ENCODE data around the gene TEKT2. TPM values are rescaled to one million over a fixed set of nuclear protein-coding genes. Genes with fewer than 3 reads are reported as not detected.
A peak's percentile ranks its signal among the peaks of the same experiment; 100 is the strongest.

The TEKT2 gene
- total RNA-seq, 1 donor from 2014 or later = 2.1 TPM

DNA sequence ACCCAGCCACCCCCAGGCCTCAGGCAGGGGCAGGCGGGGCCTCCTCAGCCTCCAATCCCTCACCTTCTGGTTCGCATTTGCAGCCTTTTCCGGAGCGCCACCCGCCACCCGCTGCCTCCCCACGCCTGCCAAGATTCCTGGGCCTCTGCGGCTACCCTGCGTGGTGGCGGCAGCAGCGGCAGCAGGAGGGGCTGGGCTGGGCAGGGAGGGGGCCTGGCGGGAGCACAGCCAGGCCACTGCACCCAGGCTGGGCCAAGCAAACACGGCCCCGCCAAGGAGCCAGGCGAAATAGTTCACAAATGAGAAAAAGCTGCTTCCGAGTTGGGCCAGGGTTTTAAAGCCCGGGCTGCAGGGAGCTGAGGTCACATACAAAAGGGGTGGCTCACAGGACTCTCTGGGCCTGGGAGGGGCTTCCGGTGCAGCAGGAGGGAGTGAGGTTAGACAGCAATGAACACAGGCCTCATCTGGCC is 31.3 kb downstream of the TEKT2 start:
- Histone ChIP-seq H3K27me3 (ENCODE audit: control insufficient read depth in 3 of 3, insufficient read depth in 3 of 3, low read length in 3 of 3) (peaks cover 0 to 4% (median 0%) of the 10 kb centered on the region in 3 donors), H3K9ac (ENCODE audit: low read depth in 1 of 3, low read length in 3 of 3) (peak overlapping the region in 1 of 3 donors; percentile 8), H3K9me3 (ENCODE audit: control insufficient read depth in 3 of 3, low read length in 3 of 3) (no peaks in the 10 kb centered on the region), H3K27ac (ENCODE audit: low read depth, low read length) (no peak overlapping the region), H3K36me3 (ENCODE audit: control insufficient read depth in 3 of 3, insufficient read depth in 3 of 3, low read length in 3 of 3) (no peaks in the 10 kb centered on the region), H3K4me3 (ENCODE audit: low read length in 3 of 3) (no peak overlapping the region), H3K4me1 (ENCODE audit: control insufficient read depth in 3 of 3, insufficient read depth in 3 of 3, low read length in 3 of 3) (peaks cover 0 to 11% (median 0%) of the 10 kb centered on the region in 3 donors)

DNA sequence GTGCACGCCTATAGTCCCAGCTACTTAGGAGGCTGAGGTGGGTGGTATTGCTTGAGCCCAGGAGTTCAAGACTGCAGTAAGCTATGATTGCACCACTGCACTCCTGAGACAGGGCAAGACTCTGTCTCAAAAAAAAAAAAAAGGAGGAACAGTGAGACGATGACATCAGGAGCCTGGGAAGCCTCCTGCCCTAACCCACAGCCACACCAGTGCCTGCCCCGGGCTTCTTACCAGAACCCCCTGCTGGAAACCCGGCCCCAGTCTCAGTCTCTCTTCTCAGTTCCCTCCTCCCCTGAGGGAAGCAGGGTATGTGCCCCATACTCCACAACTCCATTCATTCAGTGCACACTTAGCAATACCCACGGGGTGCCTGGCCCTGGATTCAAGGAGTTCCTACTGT is 32.0 kb downstream of the TEKT2 start:
- no peak overlapping the region for H3K9ac ChIP-seq (ENCODE audit: low read depth in 1 of 3, low read length in 3 of 3)

DNA sequence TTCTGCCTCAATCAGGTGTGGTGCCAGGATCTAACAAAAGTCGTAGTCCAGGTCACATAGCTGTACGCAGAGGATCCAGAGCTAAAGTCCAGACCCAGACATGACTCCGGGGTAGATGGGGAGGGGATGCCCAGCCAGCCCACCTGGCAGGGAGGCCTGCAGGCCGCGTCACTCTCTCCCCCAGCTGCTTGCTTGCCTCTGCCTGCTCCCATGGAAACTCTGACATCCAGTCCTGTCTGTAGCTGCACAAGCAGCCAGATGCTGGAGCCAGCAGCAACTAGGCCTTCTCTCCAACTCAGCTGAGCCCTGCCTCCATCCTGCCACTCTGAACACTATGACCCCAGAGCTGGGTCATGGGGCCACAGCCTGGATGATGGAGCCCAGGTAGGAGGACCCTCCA is 33.0 kb downstream of the TEKT2 start:
- H3K9me3 ChIP-seq (ENCODE audit: control insufficient read depth in 3 of 3, low read length in 3 of 3) = no peaks in the 10 kb centered on the region
- H3K27me3 ChIP-seq (ENCODE audit: control insufficient read depth in 3 of 3, insufficient read depth in 3 of 3, low read length in 3 of 3) = peaks cover 0 to 4% (median 0%) of the 10 kb centered on the region in 3 donors
- H3K4me3 ChIP-seq (ENCODE audit: low read length in 3 of 3) = no peak overlapping the region
- H3K36me3 ChIP-seq (ENCODE audit: control insufficient read depth in 3 of 3, insufficient read depth in 3 of 3, low read length in 3 of 3) = no peaks in the 10 kb centered on the region
- no peak overlapping the region for H3K27ac ChIP-seq (ENCODE audit: low read depth, low read length)
- H3K9ac ChIP-seq (ENCODE audit: low read depth in 1 of 3, low read length in 3 of 3) = no peak overlapping the region
- H3K4me1 ChIP-seq (ENCODE audit: control insufficient read depth in 3 of 3, insufficient read depth in 3 of 3, low read length in 3 of 3) = peaks cover 0 to 11% (median 0%) of the 10 kb centered on the region in 3 donors

More for the DNA sequence above, 32.0 kb downstream of the TEKT2 start:
- Histone ChIP-seq H3K4me3 (ENCODE audit: low read length in 3 of 3) (no peak overlapping the region), H3K27ac (ENCODE audit: low read depth, low read length) (no peak overlapping the region), H3K4me1 (ENCODE audit: control insufficient read depth in 3 of 3, insufficient read depth in 3 of 3, low read length in 3 of 3) (peaks cover 0 to 11% (median 0%) of the 10 kb centered on the region in 3 donors), H3K27me3 (ENCODE audit: control insufficient read depth in 3 of 3, insufficient read depth in 3 of 3, low read length in 3 of 3) (peaks cover 0 to 4% (median 0%) of the 10 kb centered on the region in 3 donors), H3K9me3 (ENCODE audit: control insufficient read depth in 3 of 3, low read length in 3 of 3) (no peaks in the 10 kb centered on the region), H3K36me3 (ENCODE audit: control insufficient read depth in 3 of 3, insufficient read depth in 3 of 3, low read length in 3 of 3) (no peaks in the 10 kb centered on the region)

- H3K4me1 ChIP-seq (ENCODE audit: control insufficient read depth in 3 of 3, insufficient read depth in 3 of 3, low read length in 3 of 3) = peaks cover 0 to 11% (median 0%) of the 10 kb centered on the region in 3 donors
- H3K9ac ChIP-seq (ENCODE audit: low read depth in 1 of 3, low read length in 3 of 3) = no peak overlapping the region
- H3K36me3 ChIP-seq (ENCODE audit: control insufficient read depth in 3 of 3, insufficient read depth in 3 of 3, low read length in 3 of 3) = no peaks in the 10 kb centered on the region
- H3K4me3 ChIP-seq (ENCODE audit: low read length in 3 of 3) = no peak overlapping the region
- no peak overlapping the region for H3K27ac ChIP-seq (ENCODE audit: low read depth, low read length)
- H3K9me3 ChIP-seq (ENCODE audit: control insufficient read depth in 3 of 3, low read length in 3 of 3) = no peaks in the 10 kb centered on the region
- peaks cover 0 to 4% (median 3%) of the 10 kb centered on the region in 3 donors for H3K27me3 ChIP-seq (ENCODE audit: control insufficient read depth in 3 of 3, insufficient read depth in 3 of 3, low read length in 3 of 3)
These were observed 34.7 kb downstream of the TEKT2 start for GRCh38 chr1:36118447-36119204.

DNA sequence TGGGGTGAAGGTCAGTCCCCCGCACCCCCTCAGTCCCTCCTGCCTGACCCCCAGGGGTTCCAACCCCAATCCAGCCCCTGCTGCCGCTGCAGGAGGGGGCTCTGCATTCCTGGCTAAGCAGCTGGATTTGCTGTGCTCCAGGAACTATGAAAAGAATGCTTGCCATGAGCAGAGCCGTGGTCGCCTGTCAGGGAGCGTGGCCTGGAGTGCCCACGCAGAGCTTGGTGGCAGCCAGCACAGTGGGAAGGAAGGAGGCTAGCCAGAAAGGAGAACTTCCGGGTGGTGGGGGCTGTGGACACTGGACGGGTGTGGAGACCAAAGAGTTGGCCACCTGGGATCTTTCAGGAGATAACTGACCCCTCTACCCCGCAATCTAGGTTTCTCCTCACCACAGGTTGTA is 35.6 kb downstream of the TEKT2 start:
- no peak overlapping the region for H3K27ac ChIP-seq (ENCODE audit: low read depth, low read length)
- H3K9me3 ChIP-seq (ENCODE audit: control insufficient read depth in 3 of 3, low read length in 3 of 3) = no peaks in the 10 kb centered on the region
- H3K4me3 ChIP-seq (ENCODE audit: low read length in 3 of 3) = no peak overlapping the region
- H3K4me1 ChIP-seq (ENCODE audit: control insufficient read depth in 3 of 3, insufficient read depth in 3 of 3, low read length in 3 of 3) = peaks cover 0 to 11% (median 0%) of the 10 kb centered on the region in 3 donors
- peaks cover 6 to 10% (median 8%) of the 10 kb centered on the region in 3 donors for H3K27me3 ChIP-seq (ENCODE audit: control insufficient read depth in 3 of 3, insufficient read depth in 3 of 3, low read length in 3 of 3)
- H3K36me3 ChIP-seq (ENCODE audit: control insufficient read depth in 3 of 3, insufficient read depth in 3 of 3, low read length in 3 of 3) = no peaks in the 10 kb centered on the region
- H3K9ac ChIP-seq (ENCODE audit: low read depth in 1 of 3, low read length in 3 of 3) = no peak overlapping the region

DNA sequence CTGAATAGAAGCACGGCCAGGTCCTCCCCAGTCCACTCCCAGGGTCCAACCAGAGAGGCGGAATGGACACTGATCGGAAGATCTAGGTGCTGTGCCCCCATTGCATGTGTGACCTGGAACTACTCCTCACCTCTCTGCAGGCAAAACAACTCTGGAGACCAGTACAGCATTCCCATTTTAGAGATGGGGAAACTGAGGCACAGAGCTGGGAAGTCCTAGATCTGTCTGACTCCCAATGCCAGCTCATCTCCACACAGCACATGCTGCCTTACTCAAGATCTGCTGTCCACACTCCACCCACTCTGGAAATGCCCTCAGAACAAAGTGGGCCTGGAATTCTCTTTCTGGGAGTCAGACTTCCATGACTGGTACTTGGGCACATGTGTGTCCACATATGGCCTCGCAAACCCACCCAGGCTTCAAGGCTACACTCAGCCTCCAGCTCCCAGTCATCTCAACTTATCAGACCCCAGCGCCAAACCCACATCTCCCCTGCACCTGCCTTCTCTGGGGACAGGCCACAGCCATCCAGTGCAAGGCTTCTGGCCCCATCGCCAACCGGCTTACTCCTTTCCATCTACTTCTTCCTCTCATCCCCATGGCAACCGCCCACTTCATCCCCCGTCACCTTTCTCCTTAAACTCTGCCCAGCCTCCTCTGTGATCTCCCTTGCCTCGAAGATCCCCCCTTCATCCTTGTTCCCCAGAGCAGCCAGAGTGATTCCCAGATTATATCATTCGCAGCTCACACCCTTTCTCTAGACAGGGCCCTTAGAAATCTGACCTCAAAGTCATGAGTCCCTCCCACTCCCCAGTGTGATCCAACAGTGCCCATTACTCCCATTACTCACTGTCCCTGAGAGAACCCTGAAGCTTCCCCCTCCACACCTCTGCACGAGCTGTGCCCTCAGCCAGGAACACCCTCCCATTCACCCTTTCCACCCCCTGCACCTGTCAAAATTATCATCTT is 38.5 kb downstream of the TEKT2 start:
- Histone ChIP-seq H3K9ac (ENCODE audit: low read depth in 1 of 3, low read length in 3 of 3) (no peak overlapping the region), H3K4me3 (ENCODE audit: low read length in 3 of 3) (no peak overlapping the region), H3K27ac (ENCODE audit: low read depth, low read length) (no peak overlapping the region), H3K36me3 (ENCODE audit: control insufficient read depth in 3 of 3, insufficient read depth in 3 of 3, low read length in 3 of 3) (no peaks in the 10 kb centered on the region), H3K27me3 (ENCODE audit: control insufficient read depth in 3 of 3, insufficient read depth in 3 of 3, low read length in 3 of 3) (peaks cover 19% of the 10 kb centered on the region in 3 donors), H3K9me3 (ENCODE audit: control insufficient read depth in 3 of 3, low read length in 3 of 3) (no peaks in the 10 kb centered on the region), H3K4me1 (ENCODE audit: control insufficient read depth in 3 of 3, insufficient read depth in 3 of 3, low read length in 3 of 3) (peaks cover 2 to 8% (median 5%) of the 10 kb centered on the region in 3 donors)

GRCh38 chr1:36123356-36123755 is 39.5 kb downstream of the TEKT2 start:
- Histone ChIP-seq H3K9ac (ENCODE audit: low read depth in 1 of 3, low read length in 3 of 3) (no peak overlapping the region), H3K27me3 (ENCODE audit: control insufficient read depth in 3 of 3, insufficient read depth in 3 of 3, low read length in 3 of 3) (peaks cover 19% of the 10 kb centered on the region in 3 donors)

GRCh38 chr1:36124404-36125128 is 40.7 kb downstream of the TEKT2 start:
- H3K4me3 ChIP-seq (ENCODE audit: low read length in 3 of 3) = no peak overlapping the region

More at GRCh38 chr1:36123356-36123755, 39.5 kb downstream of the TEKT2 start:
- Histone ChIP-seq H3K36me3 (ENCODE audit: control insufficient read depth in 3 of 3, insufficient read depth in 3 of 3, low read length in 3 of 3) (no peaks in the 10 kb centered on the region), H3K4me1 (ENCODE audit: control insufficient read depth in 3 of 3, insufficient read depth in 3 of 3, low read length in 3 of 3) (peaks cover 2 to 8% (median 5%) of the 10 kb centered on the region in 3 donors), H3K4me3 (ENCODE audit: low read length in 3 of 3) (no peak overlapping the region), H3K27ac (ENCODE audit: low read depth, low read length) (no peak overlapping the region), H3K9me3 (ENCODE audit: control insufficient read depth in 3 of 3, low read length in 3 of 3) (no peaks in the 10 kb centered on the region)

More at GRCh38 chr1:36124404-36125128, 40.7 kb downstream of the TEKT2 start:
- peaks cover 19% of the 10 kb centered on the region in 3 donors for H3K27me3 ChIP-seq (ENCODE audit: control insufficient read depth in 3 of 3, insufficient read depth in 3 of 3, low read length in 3 of 3)
- H3K36me3 ChIP-seq (ENCODE audit: control insufficient read depth in 3 of 3, insufficient read depth in 3 of 3, low read length in 3 of 3) = no peaks in the 10 kb centered on the region
- H3K4me1 ChIP-seq (ENCODE audit: control insufficient read depth in 3 of 3, insufficient read depth in 3 of 3, low read length in 3 of 3) = peaks cover 2 to 5% (median 3%) of the 10 kb centered on the region in 3 donors
- no peaks in the 10 kb centered on the region for H3K9me3 ChIP-seq (ENCODE audit: control insufficient read depth in 3 of 3, low read length in 3 of 3)
- H3K27ac ChIP-seq (ENCODE audit: low read depth, low read length) = no peak overlapping the region
- no peak overlapping the region for H3K9ac ChIP-seq (ENCODE audit: low read depth in 1 of 3, low read length in 3 of 3)
